ENCODE measurements around the gene TM9SF2. TPM values are rescaled to one million over a fixed set of nuclear protein-coding genes. Genes with fewer than 3 reads are reported as not detected.
"Not testable (repeated sequence)": the region's sequence is repeated elsewhere in the genome, so short reads cannot be mapped to it uniquely, and the experiment has no call there.

TM9SF2 gene
- total RNA-seq, 1 donor from 2014 or later = 133 TPM

DNA sequence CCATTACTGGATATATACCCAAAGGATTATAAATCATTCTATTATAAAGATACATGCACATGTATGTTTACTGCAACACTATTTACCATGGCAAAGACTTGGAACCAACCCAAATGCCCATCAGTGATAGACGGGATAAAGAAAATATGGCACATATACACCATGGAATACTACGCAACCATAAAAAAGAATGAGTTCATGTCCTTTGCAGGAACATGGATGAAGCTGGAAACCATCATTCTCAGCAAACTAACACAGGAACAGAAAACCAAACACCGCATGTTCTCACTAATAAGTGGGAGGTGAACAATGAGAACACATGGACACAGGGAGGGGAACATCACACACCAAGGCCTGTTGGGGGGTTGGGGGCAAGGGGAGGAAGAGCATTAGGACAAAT is 9.5 kb upstream of the TM9SF2 start:
- not testable (repeated sequence) for DNase-seq (ENCODE audit: low read depth)

DNA sequence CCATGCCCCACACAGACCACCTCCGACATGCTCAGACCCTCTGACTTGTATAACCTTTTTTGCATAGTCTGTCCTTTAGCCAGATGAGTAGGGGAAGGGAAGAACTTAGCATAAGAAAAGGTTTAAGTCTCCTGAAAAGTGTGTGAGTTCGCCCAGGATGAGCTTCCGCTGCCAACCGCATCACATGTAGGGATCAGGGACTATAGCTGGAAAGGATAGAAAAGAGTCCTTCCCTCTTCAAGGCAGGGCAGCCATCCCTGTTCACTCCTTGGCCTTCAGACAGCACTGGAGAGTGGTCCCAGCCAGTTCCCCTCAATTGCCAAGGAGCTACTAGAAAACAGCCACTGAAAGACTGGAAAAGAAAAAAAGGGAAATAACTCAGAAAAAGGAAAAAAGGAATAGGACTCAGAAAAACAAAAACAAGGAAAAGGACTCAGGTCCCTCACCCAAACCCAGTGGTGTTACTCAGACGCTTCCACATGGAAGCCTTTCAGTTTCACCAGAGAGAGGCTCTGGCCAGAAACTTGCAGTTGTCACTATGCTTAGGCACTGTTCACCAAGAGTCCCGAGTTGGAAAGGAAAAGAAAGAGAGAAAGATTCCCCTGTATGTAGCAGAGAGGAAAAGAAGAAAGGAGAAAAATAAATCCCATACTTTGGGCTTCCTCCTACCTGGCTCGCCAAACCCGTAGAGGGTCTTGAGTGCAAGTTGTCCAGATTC is 5.6 kb upstream of the TM9SF2 start:
- no peak for DNase-seq (ENCODE audit: low read depth)

DNA sequence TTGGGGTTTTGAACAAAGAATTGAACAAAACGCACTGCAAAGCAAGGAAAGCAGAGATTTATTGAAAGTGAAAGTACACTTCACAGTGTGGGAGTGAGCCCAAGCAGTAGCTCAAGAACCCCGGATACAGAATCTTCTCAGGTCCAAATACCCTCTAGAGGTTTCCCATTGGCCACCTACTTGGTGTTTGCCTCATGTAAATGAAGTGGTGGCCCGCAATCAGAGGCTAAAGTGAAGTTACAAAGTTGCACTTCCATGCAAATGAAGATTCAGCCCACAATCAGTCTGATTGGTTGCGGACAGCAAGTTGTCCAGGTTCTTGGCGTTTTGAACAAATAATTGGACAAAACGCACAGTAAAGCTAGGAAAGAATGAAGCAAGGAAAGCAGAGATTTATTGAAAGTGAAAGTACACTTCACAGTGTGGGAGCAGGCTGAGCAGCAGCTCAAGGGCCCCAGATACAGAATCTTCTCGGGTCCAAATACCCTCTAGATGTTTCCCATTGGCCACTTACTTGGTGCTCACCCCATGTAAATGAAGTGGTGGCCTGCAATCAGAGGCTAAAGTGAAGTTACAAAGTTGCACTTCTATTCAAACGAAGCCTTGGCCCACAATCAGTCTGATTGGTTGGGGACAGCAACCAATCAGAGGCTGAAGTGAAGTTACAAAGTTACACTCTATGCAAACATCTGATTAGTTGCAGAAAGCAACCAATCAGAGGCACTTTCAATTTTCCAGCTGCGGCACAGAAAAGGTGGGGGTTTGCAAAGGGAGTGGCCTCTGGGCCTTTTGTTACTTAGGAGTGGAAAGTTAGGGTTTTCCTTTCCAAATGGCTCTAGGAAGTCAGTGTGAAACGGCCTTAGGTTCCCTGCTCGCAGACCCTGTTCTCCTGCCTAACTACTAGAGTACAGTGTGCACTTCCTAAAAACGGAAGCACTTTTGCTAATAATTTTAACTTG is 4.8 kb upstream of the TM9SF2 start:
- DNase-seq (ENCODE audit: low read depth) = peak; percentile 62

DNA sequence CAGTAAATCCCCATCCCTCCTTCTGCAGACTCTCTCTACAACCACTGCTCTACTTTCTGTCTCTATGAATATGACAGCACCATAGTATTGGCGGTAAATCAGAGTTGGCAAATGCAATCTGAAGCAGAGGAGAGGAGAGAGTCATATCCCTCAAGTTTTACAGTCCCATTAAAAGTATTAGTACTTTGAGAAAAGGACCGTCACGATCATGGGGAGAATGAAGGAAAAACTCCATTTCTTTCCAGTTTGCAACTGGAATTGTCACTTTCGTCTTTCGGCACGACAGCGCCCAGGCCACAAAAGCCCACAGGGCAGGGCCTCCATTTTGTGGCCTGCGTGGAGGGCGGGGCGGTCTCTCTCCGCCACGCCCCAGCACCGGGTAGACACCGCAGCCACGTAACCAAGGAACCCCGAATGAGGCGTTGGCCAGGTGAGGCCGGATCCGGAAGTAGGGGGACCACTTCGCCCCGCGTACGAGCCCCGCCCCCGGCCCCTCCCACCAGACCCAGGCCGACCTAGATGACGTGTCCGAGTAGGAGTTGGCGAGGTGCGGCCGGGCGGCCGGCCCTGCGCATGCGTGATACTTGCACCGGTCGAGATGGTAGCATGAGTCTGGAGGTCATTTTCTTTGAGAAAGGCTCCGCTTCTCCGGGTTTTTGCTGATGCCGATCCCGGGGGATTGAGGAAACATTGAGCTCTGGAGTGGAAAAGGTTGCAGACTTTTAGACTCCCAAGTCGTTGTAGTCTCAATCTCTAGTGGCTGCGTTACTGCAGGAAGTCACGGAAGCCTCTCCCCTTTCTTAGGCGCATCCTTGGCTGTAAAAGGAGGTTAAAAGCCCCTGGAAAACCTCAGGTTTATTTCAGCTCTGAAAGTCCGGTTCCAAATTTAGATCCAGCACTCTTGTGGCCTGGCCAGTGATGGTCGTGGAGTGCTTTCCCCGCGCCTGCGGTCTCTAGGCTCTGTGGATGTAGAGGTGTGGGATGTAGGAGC is 2.8 kb upstream of the TM9SF2 start:
- DNase-seq (ENCODE audit: low read depth) = peak; percentile 96

DNA sequence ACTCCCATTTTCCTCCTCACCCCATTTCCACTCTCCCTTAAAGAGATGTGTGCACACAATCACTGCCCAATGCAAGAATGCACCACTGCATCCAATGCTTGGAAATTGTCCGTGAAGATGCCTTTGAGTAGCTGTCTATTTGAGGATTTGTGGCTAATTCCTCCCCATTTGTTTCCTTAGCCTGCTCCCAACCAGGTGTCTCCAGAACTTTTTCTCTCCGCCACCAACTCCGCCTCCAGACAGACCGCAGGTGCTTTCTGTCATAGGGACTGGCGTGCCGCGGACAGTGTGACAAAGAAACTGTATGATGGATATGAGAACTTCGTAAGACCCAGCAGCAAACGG is 461 bp upstream of the TM9SF2 start:
- no peak for DNase-seq (ENCODE audit: low read depth)

DNA sequence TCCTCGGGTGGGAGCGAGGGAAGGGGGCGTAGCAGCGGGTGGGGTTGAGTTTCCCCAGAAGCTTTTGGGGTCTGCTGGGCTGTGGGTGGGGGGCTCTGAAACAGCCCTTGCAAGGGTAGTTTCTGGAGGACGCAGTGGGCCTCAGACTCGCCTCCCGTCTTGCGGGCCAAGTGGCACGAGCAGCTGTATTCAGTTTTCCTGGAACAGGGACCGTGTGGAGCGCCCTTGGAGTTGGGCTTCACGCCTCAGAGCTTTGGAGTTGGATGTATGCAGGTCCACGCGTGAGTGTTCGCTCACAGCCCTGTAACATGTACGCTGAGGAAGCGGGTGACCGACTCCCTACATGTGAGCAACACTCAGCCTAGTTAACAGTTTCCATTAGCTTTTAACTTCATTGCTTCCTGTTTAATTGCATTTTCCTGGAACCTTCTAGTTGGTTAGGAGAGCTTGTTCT is 603 bp downstream of the TM9SF2 start:
- peak; percentile 29 for DNase-seq (ENCODE audit: low read depth)

DNA sequence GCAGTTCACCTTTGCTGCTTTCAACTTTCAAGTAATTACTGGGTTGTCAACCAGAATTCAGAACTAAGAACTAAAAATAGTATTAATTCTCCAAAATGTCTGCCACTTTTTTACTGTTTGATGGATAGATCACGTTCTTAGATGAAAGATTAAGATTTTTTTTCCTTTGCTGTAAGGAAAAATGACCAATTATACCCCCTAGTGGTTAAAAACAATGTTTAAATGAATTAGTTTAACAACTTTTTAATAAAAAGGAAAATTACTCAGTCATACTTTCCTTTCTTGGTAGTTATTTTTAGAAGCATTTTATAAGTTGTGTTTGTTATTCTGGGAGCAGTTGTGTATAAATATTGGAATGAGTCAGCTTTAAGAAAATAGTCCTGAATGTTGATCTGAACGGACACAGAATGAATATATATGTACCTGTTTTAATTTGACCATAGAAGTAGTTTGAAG is 4.6 kb downstream of the TM9SF2 start:
- DNase-seq (ENCODE audit: low read depth) = no peak

DNA sequence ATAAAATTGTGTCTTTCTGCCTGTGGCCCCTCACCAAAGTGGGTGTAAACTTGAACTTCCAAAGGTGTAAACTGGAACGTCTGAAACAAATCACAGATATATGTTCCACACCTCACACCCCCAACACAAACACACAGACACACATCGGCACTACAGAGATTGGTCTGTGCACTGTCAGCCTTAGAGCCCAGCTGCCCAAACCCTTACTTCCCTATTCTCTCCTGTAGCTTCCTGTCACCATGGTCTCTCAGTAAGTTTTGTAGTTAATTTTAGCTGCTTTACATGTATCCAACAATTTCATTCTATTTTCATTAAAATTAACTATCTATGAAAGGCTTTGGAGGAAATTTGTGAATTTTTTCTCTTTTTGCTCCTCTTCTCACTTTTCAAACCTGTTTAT is 5.4 kb downstream of the TM9SF2 start:
- DNase-seq (ENCODE audit: low read depth) = no peak

DNA sequence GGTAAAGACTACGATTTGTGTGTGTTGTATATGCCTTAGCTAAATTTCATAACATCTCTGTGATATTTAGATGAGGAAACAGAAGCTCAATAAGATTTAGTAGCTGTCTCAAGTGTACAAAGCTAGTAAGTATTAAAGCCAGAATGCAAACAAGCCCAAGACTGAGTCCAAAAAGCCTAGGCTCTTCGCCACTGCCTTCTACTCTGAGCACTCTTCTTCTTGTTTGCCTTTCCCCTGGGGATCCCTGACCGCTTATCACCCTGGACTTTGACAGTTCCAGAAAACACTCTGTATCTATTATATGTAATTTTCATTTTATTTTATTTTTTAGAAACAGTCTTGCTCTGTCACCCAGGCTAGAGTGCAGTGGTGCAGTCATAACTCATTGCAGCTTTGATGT is 5.8 kb downstream of the TM9SF2 start:
- no peak for DNase-seq (ENCODE audit: low read depth)

DNA sequence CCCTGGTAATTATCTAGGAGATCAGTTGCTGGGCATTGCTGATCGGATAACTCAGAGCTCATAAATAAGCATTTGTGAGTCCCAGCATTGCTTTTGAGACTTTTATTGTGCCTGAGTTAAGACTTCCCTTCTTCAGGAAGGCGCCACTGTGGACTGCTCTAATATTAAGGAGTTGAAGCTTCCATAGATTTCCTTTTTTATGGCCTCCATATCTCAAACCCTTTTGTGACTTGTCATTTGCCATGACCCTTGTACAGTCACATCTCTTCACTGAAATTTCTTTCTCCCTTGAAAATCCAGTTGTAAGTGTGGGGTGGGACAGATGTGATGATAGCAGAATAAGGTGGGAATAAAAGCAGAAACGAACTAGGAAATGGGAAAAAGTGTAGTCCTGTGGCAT is 6.3 kb downstream of the TM9SF2 start:
- DNase-seq (ENCODE audit: low read depth) = no peak

DNA sequence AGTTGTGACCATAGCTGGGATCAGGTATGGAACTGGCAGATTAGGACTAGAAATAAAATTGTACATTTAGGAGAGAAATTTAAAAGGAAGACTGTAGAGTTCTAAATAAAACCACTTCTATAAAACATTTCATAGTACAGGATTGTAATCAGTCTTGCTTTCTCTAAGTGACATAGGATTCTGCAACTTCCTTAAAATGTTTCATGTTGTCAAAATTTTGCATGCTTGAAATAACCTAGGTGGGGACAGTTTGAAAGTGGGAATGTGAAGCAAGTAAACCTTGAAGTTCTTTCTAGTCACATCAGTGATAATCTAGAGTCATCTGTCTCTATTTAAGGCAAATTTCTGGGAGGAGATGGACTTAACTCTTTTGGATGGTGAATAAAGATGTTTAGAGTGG is 6.7 kb downstream of the TM9SF2 start:
- DNase-seq (ENCODE audit: low read depth) = no peak

DNA sequence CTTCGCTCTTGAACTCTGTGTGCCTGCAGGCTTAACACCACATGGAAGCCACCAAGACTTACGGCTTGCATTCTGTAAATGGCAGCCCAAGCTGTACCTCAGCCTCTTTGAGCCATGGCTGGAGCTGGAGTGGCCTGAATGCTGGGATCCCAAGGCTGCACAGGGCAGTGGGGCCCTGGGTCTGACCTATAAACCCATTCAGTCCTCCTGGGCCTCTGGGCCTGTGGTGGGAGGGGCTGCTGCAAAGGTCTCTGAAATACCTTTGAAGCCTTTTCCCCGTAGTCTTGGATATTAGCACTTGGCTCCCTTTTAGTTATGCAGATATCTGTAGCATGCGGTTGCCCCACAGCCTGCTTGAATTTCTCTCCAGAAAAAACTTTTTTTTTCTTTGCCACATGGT is 8.2 kb downstream of the TM9SF2 start:
- DNase-seq (ENCODE audit: low read depth) = no peak

DNA sequence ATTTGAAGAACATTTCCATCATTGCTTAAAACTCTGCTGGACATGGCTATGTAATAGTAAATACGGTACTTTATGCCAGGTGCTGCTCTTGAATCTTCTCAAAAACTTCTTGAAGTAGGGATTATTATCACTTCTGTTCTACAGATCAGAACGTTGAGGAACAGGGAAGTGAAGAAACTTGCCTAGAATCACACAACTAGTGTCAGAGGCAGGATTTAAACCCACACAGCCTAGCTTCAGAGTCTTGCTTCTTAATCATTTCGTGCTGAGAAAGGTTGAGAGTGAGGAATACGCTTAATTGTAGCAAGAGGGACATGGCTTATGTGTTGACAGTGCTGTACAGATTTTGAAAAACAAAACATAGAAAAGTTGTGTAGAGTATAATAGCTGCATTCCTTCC is 13.5 kb downstream of the TM9SF2 start:
- no peak for DNase-seq (ENCODE audit: low read depth)

DNA sequence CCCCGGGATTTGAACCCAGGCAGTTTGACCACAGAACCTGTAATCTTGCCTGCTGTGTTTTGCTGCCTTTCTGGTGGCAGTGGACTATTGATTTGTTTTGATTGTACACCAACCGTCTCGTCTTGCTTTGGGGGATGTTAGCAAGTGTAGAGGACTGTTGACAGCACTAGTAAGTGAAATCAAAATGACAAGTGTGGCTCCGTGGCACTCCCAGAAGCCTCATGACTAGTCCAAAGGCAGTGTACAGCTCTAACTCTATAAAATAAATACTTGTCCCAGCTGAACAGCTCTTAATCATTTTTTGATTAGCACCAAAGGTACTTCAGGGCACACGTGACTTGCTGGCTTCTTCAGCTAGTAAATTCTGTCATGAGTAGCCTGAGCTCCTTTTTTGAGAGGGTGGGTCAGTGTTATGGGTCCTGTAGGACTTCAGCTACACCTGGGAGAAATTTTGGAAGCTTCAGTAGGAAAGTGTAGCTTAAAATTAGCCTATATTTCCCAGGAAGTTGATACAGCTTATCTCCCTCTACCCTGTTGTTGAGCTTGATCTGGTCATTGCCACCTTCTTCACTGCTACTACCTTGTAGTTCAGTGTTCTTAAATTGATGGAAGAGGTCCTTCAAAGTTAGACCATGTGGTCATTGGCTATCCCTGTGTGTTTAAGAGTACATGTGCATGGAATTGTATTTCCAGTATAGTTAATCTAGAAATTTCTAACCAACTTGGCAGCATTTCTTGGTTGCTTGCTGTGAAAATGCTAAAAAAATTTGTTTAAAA is 15.1 kb downstream of the TM9SF2 start:
- DNase-seq (ENCODE audit: low read depth) = no peak

DNA sequence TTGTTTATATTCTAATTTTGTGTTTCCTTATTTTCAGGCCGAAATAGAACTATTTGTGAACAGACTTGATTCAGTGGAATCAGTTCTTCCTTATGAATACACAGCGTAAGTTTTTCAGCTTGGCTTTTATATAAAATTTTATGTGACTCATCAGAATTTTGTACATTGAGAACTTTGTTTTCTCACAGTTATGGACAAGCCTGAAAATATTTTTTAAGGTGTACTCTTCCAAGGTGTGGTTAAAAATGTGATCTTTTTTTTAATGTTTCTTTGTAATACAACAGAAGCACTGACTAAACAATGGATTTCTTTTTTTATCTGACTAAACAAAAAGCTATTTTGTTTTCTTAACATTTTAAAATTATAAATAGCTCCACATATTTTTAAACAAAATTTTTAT is 16.3 kb downstream of the TM9SF2 start:
- no peak for DNase-seq (ENCODE audit: low read depth)

DNA sequence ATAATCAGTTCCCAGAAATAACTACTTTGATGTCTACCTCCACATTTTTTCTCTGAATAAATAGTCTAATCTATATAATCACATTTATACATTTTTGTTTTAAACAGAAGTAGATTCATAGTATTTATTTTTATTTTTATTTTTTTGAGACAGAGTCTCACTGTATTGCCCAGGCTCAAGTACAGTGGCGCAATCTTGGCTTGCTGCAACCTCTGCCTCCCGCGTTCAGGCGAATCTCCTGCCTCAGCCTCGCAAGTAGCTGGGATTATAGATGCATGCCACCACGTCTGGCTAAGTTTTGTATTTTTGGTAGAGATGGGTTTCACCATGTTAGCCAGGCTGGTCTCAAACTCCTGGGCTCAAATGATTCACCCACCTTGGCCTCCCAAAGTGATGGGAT is 16.7 kb downstream of the TM9SF2 start:
- DNase-seq (ENCODE audit: low read depth) = no peak

DNA sequence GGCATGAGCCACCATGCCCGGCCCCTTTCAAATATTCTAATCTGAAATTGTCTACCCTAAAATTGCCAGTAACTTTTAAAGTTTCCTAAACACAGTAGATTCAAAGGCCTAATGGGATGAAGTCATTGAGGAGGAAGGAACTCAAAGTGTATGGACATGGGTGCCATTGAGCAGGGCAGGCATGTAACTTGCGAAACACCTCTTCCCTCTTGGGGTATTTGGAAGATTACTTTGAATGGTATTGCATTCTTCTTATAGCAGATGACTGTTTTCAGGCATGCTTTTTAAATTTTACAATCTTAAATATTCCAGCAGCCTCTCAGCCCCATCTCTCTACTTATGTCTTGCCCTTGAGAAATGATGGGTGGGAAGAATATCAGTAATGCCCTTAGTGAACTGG is 21.0 kb downstream of the TM9SF2 start:
- no peak for DNase-seq (ENCODE audit: low read depth)

DNA sequence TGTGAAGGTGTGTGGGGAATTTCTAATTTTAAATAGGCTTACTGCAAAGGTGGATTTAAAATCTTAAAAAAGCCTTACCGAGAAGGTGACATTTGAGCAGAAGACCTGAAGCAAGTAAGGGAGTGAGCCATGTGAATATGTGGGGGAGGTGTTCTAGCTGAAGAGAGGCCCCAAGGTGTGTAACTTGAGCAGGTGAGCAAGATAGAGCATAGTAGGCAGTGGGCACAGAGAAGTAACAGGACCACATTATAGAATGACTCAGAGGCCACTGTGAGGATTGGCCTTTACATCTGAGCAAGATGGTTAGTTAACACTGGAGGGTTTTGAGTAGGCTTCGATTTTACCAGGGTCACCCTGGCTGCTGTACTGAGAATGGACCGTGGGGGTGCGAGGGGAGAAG is 22.6 kb downstream of the TM9SF2 start:
- DNase-seq (ENCODE audit: low read depth) = no peak

DNA sequence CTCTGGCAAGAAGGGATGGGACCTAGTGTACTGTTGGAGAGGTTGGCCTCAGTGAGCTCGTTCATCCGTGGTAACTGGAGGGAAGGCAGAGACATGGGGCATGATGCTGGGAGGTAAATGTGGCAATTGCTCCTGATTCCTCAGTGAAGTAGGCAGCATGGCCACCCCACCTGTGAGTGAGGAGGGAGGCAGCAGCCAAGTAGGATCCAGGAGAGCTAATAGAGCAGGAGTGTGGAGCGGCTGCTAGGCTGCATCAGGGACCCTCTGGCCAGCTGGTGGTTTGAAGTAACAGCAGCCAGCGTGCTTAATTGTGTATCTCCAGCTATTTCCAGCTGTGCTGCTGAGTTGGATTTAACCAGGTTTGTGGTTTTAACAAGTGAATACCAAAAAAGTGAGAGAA is 24.7 kb downstream of the TM9SF2 start:
- DNase-seq (ENCODE audit: low read depth) = no peak

DNA sequence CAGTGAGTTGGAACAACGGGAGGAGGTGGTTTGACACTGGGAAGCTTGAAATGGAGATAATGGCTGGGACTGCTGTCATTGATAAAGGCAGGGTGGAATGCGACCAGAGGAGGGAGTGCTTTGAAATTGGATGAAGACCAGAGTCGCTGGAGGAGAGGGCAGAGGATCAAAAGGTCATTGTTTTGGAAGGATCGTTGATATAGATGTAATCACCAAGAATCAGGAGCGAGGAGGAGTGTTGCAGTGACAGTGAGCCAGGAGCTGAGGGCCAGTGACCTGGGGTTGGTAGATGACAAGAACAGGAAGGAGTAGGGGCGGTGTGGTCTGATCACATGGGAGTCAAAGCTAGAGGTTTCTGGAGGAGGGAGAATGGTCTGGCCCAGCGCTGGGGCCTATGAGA is 25.3 kb downstream of the TM9SF2 start:
- no peak for DNase-seq (ENCODE audit: low read depth)

DNA sequence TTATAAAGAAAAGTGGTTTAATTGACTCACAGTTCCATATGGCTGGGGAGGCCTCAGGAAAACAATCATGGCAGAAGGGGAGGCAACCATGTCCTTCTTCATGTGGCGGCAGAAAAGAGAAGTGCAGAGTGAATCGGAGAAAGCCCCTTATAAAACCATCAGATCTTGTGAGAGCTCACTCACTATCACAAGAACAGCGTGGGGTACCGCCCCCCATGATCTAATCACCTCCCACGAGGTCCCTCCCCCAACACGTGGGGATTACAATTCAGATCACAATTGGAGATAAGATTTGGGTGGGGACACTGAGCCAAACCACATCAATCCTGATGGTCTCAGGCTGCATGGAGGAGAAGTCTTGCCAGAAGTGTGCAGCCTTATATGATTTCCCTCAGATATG is 26.0 kb downstream of the TM9SF2 start:
- DNase-seq (ENCODE audit: low read depth) = no peak
